HepG2 (cell line): ENCODE data around the gene CLEC10A. TPM values are rescaled to one million over a fixed set of nuclear protein-coding genes. Genes with fewer than 3 reads are reported as not detected.

Experiments used
- POLR2AphosphoS5 ChIP-seq: IDR thresholded peaks from 2 replicates; pipeline ENCODE4 v1.6.1; 2012; ENCODE audit warnings: low read depth, low read length
- SP4 ChIP-seq: sonication (generic); formaldehyde crosslinking; IDR thresholded peaks from 2 replicates; pipeline ENCODE4 v1.8.1; 2023; ENCODE audit warnings: mild to moderate bottlenecking, missing genetic modification reagents
- TBX2 ChIP-seq: sonication (generic); formaldehyde crosslinking; IDR thresholded peaks from 2 replicates; pipeline ENCODE4 v1.5.0; 2020; ENCODE audit warnings: missing genetic modification reagents, mild to moderate bottlenecking, borderline replicate concordance
- TEAD3 ChIP-seq: optimal IDR thresholded peaks from 2 replicates; pipeline ENCODE3; 2016; ENCODE audit warnings: borderline replicate concordance
- ZNF558 ChIP-seq: sonication (generic); formaldehyde crosslinking; IDR thresholded peaks from 2 replicates; pipeline ENCODE4 v1.9.0; 2022; ENCODE audit warnings: mild to moderate bottlenecking, missing genetic modification reagents, borderline replicate concordance
- polyA plus RNA-seq, 8 experiments: library from polyadenylated mRNA; depleted of rRNA in 3 of 8; stranded (reverse) in 7 of 8; unstranded in 1 of 8; fragments of >200 nt; fragmentation: Illumina TruSeq in 4 of 8; extraction: Trizol in 4 of 8; gene quantifications; 2 replicates each; pipeline versions ENCODE4 v1.2.1 to v1.2.3, GENCODE V29; 2011 to 2016; ENCODE audit warnings: low read depth in 4 of 8, missing spikeins in 1 of 8, mixed read lengths in 1 of 8; ENCODE audit not compliant: insufficient read depth in 1 of 8
- total RNA-seq, 5 experiments: library from RNA; depleted of rRNA; stranded (reverse); fragments of >200 nt; fragmentation: Illumina TruSeq; extraction: Trizol; gene quantifications; 2 replicates each; pipeline ENCODE4 v1.2.3, GENCODE V29; 2016; ENCODE audit warnings: low read depth in 1 of 5
- TF ChIP-seq, protein P1 (sequence below), 2 experiments: sonication (generic) in 1 of 2; formaldehyde crosslinking in 1 of 2; IDR thresholded peaks; 2 replicates each; pipeline versions ENCODE4 v1.6.1 to v1.9.0; 2014 to 2022; ENCODE audit warnings: antibody characterized with exemption in 1 of 2, borderline replicate concordance in 1 of 2, inconsistent platforms in 1 of 2, low read depth in 1 of 2, missing genetic modification reagents in 1 of 2
- TF ChIP-seq, protein P2 (sequence below): sonication (generic); formaldehyde crosslinking; IDR thresholded peaks from 2 replicates; pipeline ENCODE4 v1.4.0; 2020; ENCODE audit warnings: mild to moderate bottlenecking, missing genetic modification reagents
- TF ChIP-seq, protein P3 (sequence below): sonication (generic); formaldehyde crosslinking; IDR thresholded peaks from 2 replicates; pipeline ENCODE4 v1.8.0; 2022; ENCODE audit warnings: missing genetic modification reagents, mild to moderate bottlenecking, moderate library complexity, borderline replicate concordance
- TF ChIP-seq, protein P4 (sequence below): sonication (generic); formaldehyde crosslinking; IDR thresholded peaks from 2 replicates; pipeline ENCODE4 v1.8.0; 2023; ENCODE audit warnings: mild to moderate bottlenecking, missing genetic modification reagents

CLEC10A gene
- total and polyA plus RNA-seq, 2 of the 13 experiments (the other 11 are each of a cell fraction or from before 2014, with no cell fraction given): 0.33 TPM; not detected in 1

DNA sequence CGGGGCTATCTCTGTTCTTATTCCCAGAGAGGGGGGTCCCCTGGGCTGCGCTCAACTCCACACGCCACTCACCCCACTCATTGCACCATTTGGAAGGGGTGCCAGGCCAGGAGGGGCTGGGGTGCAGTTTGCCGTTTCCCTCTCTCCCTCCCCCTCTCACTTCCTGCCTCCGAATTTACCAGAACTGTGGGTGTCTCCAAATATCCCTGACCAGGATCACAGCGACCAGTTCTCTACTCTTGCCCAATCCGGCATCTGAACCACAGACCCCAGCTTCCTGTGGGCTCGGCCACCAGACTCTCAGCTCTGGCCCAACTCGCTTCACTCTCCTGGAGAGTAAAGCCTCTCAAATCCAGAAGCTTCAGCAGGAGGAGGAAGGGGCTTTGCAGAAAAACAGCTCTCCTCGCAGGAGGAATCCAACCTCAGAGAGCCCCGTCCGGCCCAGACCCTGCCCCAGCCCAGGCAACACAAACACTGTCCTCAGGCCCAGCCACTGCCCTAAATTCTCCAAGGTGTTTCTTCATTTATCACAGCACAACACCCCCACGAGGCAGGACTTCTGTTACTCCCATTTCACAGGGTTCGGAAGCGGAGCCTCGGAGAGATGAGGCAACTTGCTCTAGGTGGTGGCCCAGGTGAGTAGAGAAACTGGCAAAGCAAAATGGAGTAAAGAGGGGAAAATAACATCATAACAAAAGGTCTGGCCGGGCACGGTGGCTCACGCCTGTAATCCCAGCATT lies 35.0 kb upstream of the CLEC10A start (continued):
- TF ChIP-seq, protein P1, sequence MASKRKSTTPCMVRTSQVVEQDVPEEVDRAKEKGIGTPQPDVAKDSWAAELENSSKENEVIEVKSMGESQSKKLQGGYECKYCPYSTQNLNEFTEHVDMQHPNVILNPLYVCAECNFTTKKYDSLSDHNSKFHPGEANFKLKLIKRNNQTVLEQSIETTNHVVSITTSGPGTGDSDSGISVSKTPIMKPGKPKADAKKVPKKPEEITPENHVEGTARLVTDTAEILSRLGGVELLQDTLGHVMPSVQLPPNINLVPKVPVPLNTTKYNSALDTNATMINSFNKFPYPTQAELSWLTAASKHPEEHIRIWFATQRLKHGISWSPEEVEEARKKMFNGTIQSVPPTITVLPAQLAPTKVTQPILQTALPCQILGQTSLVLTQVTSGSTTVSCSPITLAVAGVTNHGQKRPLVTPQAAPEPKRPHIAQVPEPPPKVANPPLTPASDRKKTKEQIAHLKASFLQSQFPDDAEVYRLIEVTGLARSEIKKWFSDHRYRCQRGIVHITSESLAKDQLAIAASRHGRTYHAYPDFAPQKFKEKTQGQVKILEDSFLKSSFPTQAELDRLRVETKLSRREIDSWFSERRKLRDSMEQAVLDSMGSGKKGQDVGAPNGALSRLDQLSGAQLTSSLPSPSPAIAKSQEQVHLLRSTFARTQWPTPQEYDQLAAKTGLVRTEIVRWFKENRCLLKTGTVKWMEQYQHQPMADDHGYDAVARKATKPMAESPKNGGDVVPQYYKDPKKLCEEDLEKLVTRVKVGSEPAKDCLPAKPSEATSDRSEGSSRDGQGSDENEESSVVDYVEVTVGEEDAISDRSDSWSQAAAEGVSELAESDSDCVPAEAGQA (IDR thresholded peaks at IDR 0.05; ENCODE audit: low read depth): no peak
- TF ChIP-seq, protein P1 (CRISPR knock-in tag; IDR thresholded peaks at IDR 0.05; ENCODE audit: borderline replicate concordance): peak; percentile 44; the same call in 1 of the 2 replicates
- TF ChIP-seq TEAD3 (CRISPR knock-in tag): peak; percentile 6
- TF ChIP-seq, protein P2, sequence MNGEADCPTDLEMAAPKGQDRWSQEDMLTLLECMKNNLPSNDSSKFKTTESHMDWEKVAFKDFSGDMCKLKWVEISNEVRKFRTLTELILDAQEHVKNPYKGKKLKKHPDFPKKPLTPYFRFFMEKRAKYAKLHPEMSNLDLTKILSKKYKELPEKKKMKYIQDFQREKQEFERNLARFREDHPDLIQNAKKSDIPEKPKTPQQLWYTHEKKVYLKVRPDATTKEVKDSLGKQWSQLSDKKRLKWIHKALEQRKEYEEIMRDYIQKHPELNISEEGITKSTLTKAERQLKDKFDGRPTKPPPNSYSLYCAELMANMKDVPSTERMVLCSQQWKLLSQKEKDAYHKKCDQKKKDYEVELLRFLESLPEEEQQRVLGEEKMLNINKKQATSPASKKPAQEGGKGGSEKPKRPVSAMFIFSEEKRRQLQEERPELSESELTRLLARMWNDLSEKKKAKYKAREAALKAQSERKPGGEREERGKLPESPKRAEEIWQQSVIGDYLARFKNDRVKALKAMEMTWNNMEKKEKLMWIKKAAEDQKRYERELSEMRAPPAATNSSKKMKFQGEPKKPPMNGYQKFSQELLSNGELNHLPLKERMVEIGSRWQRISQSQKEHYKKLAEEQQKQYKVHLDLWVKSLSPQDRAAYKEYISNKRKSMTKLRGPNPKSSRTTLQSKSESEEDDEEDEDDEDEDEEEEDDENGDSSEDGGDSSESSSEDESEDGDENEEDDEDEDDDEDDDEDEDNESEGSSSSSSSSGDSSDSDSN: peak; percentile 14; the same call in 1 of the 2 replicates
- TF ChIP-seq, protein P3, sequence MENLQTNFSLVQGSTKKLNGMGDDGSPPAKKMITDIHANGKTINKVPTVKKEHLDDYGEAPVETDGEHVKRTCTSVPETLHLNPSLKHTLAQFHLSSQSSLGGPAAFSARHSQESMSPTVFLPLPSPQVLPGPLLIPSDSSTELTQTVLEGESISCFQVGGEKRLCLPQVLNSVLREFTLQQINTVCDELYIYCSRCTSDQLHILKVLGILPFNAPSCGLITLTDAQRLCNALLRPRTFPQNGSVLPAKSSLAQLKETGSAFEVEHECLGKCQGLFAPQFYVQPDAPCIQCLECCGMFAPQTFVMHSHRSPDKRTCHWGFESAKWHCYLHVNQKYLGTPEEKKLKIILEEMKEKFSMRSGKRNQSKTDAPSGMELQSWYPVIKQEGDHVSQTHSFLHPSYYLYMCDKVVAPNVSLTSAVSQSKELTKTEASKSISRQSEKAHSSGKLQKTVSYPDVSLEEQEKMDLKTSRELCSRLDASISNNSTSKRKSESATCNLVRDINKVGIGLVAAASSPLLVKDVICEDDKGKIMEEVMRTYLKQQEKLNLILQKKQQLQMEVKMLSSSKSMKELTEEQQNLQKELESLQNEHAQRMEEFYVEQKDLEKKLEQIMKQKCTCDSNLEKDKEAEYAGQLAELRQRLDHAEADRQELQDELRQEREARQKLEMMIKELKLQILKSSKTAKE (CRISPR knock-in tag): peak; percentile 1; the same call in 1 of the 2 replicates
- peak; percentile 79; the same call in 1 of the 2 replicates for TF ChIP-seq ZNF558
- peak; percentile 74 for TF ChIP-seq POLR2AphosphoS5
- TF ChIP-seq SP4 (CRISPR knock-in tag): no peak
- TF ChIP-seq TBX2 (CRISPR knock-in tag): peak; percentile 70; the same call in 1 of the 2 replicates
- TF ChIP-seq, protein P4, sequence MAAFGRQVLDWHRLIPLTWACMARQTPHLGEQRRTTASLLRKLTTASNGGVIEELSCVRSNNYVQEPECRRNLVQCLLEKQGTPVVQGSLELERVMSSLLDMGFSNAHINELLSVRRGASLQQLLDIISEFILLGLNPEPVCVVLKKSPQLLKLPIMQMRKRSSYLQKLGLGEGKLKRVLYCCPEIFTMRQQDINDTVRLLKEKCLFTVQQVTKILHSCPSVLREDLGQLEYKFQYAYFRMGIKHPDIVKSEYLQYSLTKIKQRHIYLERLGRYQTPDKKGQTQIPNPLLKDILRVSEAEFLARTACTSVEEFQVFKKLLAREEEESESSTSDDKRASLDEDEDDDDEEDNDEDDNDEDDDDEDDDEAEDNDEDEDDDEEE: no peak
